IPS-11a (cell line): Measurements from ENCODE around the gene RXRB.

Experiments
- H3K4me3 ChIP-seq: one replicate; pipeline ENCODE4 v1.5.1; 2013; ENCODE audit warnings: low read depth, low read length, control low read depth

RXRB gene

GRCh38 chr6:33198159-33198852, 2.2 kb downstream of the RXRB start:
- no peak overlapping the region for H3K4me3 ChIP-seq

DNA sequence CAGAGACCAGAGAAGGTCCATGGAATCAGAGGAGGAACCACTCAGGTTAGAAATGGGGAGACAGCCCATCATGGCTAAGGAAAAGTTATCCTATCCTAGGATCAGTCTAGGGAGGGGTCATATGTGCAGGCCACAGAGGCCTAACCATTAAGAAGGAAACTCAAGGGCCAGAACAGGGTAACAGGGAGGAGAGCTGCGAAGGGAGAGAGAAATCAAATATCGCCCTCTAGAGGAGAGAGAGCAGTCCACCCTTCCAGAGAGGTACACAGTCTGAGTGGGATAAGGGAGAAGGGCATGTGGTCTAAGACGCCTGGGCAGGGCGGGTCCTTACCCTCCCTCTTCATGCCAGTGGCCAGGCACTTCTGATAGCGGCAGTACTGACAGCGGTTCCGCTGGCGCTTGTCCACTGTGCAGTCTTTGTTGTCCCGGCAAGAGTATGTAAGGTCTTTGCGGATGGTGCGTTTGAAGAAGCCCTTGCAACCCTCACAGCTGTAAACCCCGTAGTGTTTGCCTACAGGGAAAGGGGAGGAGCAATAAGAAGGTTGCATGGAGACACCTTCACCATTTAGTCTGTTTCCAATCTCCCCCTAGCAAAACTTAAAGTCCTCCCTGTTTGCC, 2.9 kb downstream of the RXRB start:
- no peak overlapping the region for H3K4me3 ChIP-seq

GRCh38 chr6:33195304-33196165, 4.9 kb downstream of the RXRB start:
- H3K4me3 ChIP-seq = no peak overlapping the region

GRCh38 chr6:33194431-33194979, 6.0 kb downstream of the RXRB start:
- H3K4me3 ChIP-seq = no peak overlapping the region

GRCh38 chr6:33193619-33194018, 6.8 kb downstream of the RXRB start:
- peak overlapping the region; percentile 4 for H3K4me3 ChIP-seq

- peak overlapping the region; percentile 72 for H3K4me3 ChIP-seq
Observed at GRCh38 chr6:33192671-33193602, 7.5 kb downstream of the RXRB start.

DNA sequence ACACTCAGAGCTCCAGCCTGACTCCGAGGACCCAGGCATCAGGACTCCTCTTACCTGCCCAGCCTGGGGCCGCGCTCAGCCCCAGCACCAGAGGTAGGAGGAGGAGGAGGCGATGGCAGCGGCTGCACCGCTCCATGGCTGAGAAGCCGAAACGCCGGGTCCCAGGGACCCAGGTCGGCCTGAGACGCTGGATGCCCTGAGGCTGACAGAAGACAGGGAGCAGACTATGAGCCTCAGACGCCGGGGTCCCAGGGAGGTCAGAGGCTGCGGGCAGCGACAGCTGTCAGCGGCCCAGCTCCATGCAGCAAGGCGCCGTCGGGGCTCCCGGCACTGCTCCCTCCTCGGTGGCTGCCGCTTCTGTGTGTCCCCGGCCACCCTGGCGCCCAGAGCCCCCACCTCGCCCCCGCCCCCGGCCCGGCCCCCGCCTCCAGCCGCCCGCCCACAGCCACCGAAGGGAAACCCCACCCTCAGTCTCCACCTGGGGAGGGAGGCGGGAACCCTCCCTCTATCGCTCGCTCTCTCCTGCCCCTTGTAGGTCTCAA, 8.3 kb downstream of the RXRB start, which contains the start of gene COL11A2:
Gene COL11A2, minus strand, starts transcription at position 363 of the 542 bp plus-strand sequence. Its CDS starts 227 bp downstream, at position 136.
- H3K4me3 ChIP-seq = peak within 1 kb of the TSS; percentile 72

GRCh38 chr6:33191383-33192104, 8.9 kb downstream of the RXRB start:
- H3K4me3 ChIP-seq = no peak overlapping the region

GRCh38 chr6:33190504-33191107, 9.9 kb downstream of the RXRB start:
- H3K4me3 ChIP-seq = no peak overlapping the region

- H3K4me3 ChIP-seq = no peak overlapping the region
Observed at GRCh38 chr6:33189625-33190448, 10.6 kb downstream of the RXRB start.

GRCh38 chr6:33189164-33189563, 11.3 kb downstream of the RXRB start:
- no peak overlapping the region for H3K4me3 ChIP-seq

- H3K4me3 ChIP-seq = no peak overlapping the region
Observed at GRCh38 chr6:33187809-33188208, 12.7 kb downstream of the RXRB start.

GRCh38 chr6:33185654-33186187, 14.7 kb downstream of the RXRB start:
- H3K4me3 ChIP-seq = no peak overlapping the region

GRCh38 chr6:33185190-33185589, 15.3 kb downstream of the RXRB start:
- no peak overlapping the region for H3K4me3 ChIP-seq

DNA sequence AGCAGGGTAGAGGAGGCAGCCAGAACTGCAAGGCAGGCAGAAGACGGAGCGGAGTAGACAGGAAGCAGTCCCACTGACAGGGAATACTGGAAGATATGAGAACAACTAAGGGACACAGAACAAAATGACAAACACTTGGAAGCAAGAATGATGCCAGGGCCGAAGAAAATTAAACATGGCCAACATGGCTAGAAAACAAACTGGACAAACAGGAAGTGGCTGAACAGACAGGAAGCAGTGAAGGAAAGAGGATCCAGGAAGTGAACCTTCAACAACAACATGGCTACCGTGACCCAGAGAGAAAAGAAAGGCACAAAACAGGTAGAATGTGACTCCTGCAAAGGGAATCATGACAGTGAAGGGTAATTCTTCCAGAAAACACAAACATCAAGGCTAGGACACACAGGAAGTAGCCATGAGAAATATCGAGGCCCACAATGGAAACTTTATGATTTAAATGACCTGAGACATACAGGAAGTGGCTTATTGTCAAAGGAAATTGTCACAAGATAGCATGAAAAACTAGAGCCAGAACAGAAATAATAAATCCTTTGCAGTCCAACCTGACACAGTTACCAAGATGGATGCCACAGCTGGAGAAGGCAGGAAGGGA, 17.3 kb downstream of the RXRB start:
- no peak overlapping the region for H3K4me3 ChIP-seq

GRCh38 chr6:33181141-33181540, 19.3 kb downstream of the RXRB start:
- no peak overlapping the region for H3K4me3 ChIP-seq

DNA sequence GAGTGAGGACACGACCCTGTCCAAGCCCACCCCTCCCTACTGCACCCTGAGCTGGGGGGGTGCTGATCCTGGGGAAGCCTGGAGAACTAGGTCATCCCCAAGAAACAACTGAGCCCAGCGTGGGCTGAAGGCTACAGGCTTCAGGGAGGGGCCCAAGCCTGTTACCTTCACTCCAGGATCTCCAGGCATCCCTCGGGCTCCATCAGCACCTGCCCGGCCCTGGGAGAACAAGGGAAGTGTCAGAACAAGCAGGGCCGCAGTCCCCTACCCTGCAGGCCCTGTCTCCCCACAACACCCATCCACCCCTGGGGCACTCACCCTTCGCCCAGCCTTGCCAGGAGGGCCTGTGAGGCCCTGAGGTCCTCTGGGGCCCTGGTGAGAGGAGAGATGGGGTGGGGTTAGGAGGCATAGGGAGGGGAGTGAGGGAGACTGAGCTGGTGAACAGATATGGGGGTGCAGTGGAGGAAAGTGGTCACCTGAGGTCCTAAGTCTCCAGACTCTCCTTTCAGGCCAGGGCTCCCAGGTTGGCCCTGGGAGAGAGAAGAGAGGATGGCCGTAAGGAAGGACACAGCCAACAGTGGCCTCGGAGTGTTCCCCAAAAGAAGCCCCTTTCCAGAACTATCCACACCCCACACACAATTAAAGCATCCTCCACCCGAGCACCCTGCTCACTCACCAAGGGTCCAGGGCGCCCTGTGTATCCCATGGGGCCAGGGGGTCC, 21.6 kb downstream of the RXRB start:
- H3K4me3 ChIP-seq = no peak overlapping the region
